Endodermal cell (in vitro differentiated cells): ENCODE results near the gene ANKRD6. TPM values are rescaled to one million over a fixed set of nuclear protein-coding genes. Genes with fewer than 3 reads are reported as not detected.

Source experiments
- DNase-seq: peaks from one replicate; pipeline ENCODE4 v3.0.0-alpha.2; 2017
- H3K27ac ChIP-seq: 2 replicates; pipeline ENCODE4 v1.5.1; 2013; ENCODE audit warnings: mild to moderate bottlenecking, low read depth, low read length, moderate library complexity
- H3K27me3 ChIP-seq: 2 replicates; pipeline ENCODE4 v1.6.1; 2013; ENCODE audit warnings: mild to moderate bottlenecking, low read length, moderate library complexity; ENCODE audit not compliant: insufficient read depth, control insufficient read depth, poor library complexity, severe bottlenecking
- H3K36me3 ChIP-seq: 2 replicates; pipeline ENCODE4 v1.7.0; 2013; ENCODE audit warnings: mild to moderate bottlenecking, low read length, moderate library complexity; ENCODE audit not compliant: control insufficient read depth, insufficient read depth
- H3K4me1 ChIP-seq: one replicate; pipeline ENCODE4 v1.7.0; 2013; ENCODE audit warnings: low read length; ENCODE audit not compliant: control insufficient read depth, insufficient read depth
- H3K4me3 ChIP-seq: 2 replicates; pipeline ENCODE4 v1.5.1; 2013; ENCODE audit warnings: mild to moderate bottlenecking, low read length, moderate library complexity
- H3K9ac ChIP-seq: 2 replicates; pipeline ENCODE4 v1.6.1; 2013; ENCODE audit warnings: mild to moderate bottlenecking, low read length, moderate library complexity; ENCODE audit not compliant: poor library complexity, severe bottlenecking; ENCODE audit errors: extremely low read depth
- H3K9me3 ChIP-seq: 2 replicates; pipeline ENCODE4 v1.6.1; 2013; ENCODE audit warnings: mild to moderate bottlenecking, low read length, moderate library complexity; ENCODE audit not compliant: control insufficient read depth
- H3K27ac Mint-ChIP-seq: 2 replicates; pipeline ENCODE4 v1.8.0; 2020; ENCODE audit warnings: mixed read lengths
- H3K27me3 Mint-ChIP-seq: 2 replicates; pipeline ENCODE4 v1.8.0; 2021; ENCODE audit warnings: mild to moderate bottlenecking, mixed read lengths; ENCODE audit not compliant: insufficient read depth
- H3K36me3 Mint-ChIP-seq: 2 replicates; pipeline ENCODE4 v1.8.0; 2020; ENCODE audit warnings: low read depth, mixed read lengths
- H3K4me1 Mint-ChIP-seq: 2 replicates; pipeline ENCODE4 v1.8.0; 2020; ENCODE audit warnings: mixed read lengths
- H3K4me3 Mint-ChIP-seq: 2 replicates; pipeline ENCODE4 v1.8.0; 2020; ENCODE audit warnings: mild to moderate bottlenecking, moderate library complexity, mixed read lengths
- H3K9me3 Mint-ChIP-seq: 2 replicates; pipeline ENCODE4 v1.8.0; 2020; ENCODE audit warnings: mild to moderate bottlenecking, mixed read lengths
- WGBS, 2 experiments: methylation state at CpG; one replicate each; pipeline versions ENCODE4 v1.1.5 to v1.1.7; 2013; ENCODE audit warnings: missing lambda C conversion rate in 2 of 2, mixed read lengths in 1 of 2; ENCODE audit not compliant: insufficient coverage in 1 of 2, insufficient read length in 1 of 2; 5-methylcytosine and 5-hydroxymethylcytosine counted together
- total RNA-seq, 2 donors: library from RNA; stranded (reverse); fragmentation: NEBNext Ultra II Directional in 1 of 2; extraction: Animal tissue kit (Norgen Biotek cat#: 25700) in 1 of 2; gene quantifications; 2 replicates in 1 of 2; 3 replicates in 1 of 2; pipeline ENCODE4 v1.2.1, GENCODE V29; 2021
- TF ChIP-seq, protein P1 (sequence below): fragments of 200-600 bp; sonication (generic); conservative IDR thresholded peaks from 2 replicates; pipeline ENCODE4 v1.5.0; 2021; ENCODE audit warnings: antibody characterized with exemption, mild to moderate bottlenecking

ANKRD6 gene
- total RNA-seq, 2 donors from 2014 or later: 88.7 to 110 TPM

DNA sequence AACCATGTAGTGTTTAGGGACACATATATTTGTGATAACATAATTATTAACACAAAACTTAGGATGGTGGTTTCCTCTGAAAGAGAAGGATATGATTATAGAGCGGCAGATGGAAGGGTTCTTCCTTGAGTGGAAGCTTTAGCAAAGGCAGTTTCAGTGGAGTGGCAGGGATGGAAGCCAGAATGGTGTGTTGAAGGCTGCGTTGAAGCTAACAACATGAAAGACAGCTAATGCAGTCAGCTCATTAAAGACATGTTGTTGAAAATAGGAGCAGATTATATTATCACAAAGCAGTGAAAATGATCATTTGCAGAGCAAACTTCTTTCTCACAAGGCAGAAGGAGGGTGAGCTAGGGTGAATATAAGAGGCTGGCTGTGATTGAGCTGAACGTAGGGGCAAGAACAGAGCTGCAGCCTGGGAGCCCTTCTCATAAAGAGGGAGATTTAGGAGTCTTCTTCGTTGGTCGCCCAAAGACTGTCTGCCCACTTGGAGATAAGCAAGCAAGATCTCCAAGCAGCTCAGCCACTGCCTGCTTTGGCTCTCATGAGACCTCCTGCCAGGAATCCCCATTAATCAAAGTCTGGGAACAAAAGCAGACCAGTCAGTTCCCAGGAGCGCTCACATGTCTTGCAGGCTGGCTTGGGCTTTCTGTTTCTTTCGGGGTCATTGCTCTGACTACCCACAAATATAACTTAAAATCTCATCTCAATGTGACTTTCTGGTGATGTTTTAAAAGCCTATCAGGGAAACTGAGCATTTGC, 2.6 kb upstream of the ANKRD6 start:
- H3K27ac ChIP-seq: peak overlapping the region; percentile 87
- peak; percentile 76 for DNase-seq
- H3K4me3 Mint-ChIP-seq: no peak overlapping the region
- TF ChIP-seq, protein P1, sequence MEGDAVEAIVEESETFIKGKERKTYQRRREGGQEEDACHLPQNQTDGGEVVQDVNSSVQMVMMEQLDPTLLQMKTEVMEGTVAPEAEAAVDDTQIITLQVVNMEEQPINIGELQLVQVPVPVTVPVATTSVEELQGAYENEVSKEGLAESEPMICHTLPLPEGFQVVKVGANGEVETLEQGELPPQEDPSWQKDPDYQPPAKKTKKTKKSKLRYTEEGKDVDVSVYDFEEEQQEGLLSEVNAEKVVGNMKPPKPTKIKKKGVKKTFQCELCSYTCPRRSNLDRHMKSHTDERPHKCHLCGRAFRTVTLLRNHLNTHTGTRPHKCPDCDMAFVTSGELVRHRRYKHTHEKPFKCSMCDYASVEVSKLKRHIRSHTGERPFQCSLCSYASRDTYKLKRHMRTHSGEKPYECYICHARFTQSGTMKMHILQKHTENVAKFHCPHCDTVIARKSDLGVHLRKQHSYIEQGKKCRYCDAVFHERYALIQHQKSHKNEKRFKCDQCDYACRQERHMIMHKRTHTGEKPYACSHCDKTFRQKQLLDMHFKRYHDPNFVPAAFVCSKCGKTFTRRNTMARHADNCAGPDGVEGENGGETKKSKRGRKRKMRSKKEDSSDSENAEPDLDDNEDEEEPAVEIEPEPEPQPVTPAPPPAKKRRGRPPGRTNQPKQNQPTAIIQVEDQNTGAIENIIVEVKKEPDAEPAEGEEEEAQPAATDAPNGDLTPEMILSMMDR: no peak
- peak overlapping the region; percentile 17 for H3K4me3 ChIP-seq
- H3K36me3 Mint-ChIP-seq: no peaks in the 10 kb centered on the region
- peaks cover 42% of the 10 kb centered on the region for H3K27me3 Mint-ChIP-seq
- H3K9me3 Mint-ChIP-seq: no peaks in the 10 kb centered on the region
- H3K9ac ChIP-seq: no peak overlapping the region
- 47 to 77% methylated on average over 6 to 7 of the region's 7 CpGs for WGBS, 2 experiments
- H3K4me1 Mint-ChIP-seq: peaks cover 24% of the 10 kb centered on the region
- H3K9me3 ChIP-seq: no peaks in the 10 kb centered on the region
- peaks cover 6% of the 10 kb centered on the region for H3K4me1 ChIP-seq
- H3K27me3 ChIP-seq: no peaks in the 10 kb centered on the region
- no peak overlapping the region for H3K27ac Mint-ChIP-seq
- no peaks in the 10 kb centered on the region for H3K36me3 ChIP-seq

DNA sequence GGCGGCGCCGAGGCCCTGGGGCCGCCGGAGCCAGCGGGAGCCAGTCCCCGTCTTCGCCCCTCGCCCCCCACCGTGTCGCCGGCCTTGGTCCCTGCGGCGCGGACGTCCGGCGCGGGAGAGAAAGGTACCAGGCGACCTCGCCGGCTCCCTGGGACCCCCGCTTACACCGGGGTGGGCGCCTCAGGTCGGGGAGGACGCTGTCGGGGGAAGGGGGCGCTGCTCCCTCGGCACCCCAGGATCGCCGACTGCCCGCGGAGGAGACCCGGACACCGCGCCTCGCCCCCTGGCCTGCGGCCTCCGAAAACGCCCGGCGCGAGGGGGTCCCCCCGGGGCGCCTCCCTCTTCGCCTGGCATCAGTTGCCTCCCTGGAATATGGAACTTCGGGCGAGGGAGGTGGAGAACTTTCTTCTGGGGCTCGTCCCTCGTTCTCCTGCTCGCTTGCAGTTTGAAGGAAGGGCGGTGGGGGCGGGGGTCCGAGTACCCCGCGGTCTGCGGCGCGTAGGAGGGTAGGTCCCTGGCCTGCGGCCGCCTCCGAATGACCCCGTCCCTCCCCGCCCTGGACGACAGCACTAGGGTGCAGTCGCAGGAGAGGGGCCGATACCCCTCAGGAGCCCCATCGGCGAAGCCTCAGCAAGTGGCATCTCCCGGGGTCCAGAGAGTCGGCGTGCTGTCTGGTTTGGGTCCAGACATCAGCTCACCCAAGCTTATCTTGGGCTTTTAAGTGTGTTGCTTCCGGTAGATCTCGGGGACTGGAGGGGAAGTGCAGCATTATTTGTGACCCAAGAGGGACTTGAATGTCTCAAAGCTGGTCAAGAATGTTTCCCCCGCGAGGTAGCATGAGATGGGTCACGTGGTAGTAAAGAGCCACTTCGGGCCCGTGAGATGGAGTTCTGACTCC, 549 bp downstream of the ANKRD6 start:
- Mint-ChIP-seq H3K4me3 (peak overlapping the region; percentile 83), H3K27ac (peak overlapping the region; percentile 85), H3K36me3 (peaks cover 6% of the 10 kb centered on the region), H3K27me3 (peaks cover 46% of the 10 kb centered on the region), H3K4me1 (peaks cover 42% of the 10 kb centered on the region), H3K9me3 (no peaks in the 10 kb centered on the region)
- Histone ChIP-seq H3K27me3 (no peaks in the 10 kb centered on the region), H3K9me3 (no peaks in the 10 kb centered on the region), H3K4me1 (peaks cover 4% of the 10 kb centered on the region), H3K9ac (peak overlapping the region; percentile 87), H3K27ac (no peak overlapping the region), H3K36me3 (peaks cover 14% of the 10 kb centered on the region), H3K4me3 (peak overlapping the region; percentile 88)
- peak; percentile 72 for DNase-seq
- 6 to 13% methylated on average over 27 to 80 of the region's 80 CpGs for WGBS, 2 experiments
- TF ChIP-seq, protein P1: no peak

DNA sequence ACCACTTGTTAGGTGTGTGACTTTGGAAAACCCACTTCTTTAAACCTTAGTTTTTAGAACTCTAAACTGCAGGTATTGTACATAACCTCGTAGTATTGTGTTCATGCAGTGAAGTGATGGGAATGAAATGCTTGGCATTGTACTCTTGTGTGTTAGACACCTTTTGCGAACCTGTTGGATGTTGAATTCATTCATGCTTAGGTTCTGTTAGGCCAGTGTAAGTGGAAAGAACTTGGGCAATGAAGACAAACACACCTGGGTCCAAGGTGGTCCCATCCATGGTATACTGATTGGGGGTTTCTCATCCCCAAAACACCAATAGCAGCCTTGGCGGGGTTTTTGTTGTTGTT, 1.2 kb downstream of the ANKRD6 start:
- Histone ChIP-seq H3K4me3 (peak overlapping the region; percentile 88), H3K27me3 (no peaks in the 10 kb centered on the region), H3K9me3 (no peaks in the 10 kb centered on the region), H3K27ac (no peak overlapping the region), H3K36me3 (peaks cover 20% of the 10 kb centered on the region), H3K9ac (peak overlapping the region; percentile 87), H3K4me1 (peaks cover 4% of the 10 kb centered on the region)
- peaks cover 8% of the 10 kb centered on the region for H3K36me3 Mint-ChIP-seq
- H3K27me3 Mint-ChIP-seq: peaks cover 44% of the 10 kb centered on the region
- H3K9me3 Mint-ChIP-seq: no peaks in the 10 kb centered on the region
- no peak for DNase-seq
- 60 to 82% methylated on average over 1 to 3 of the region's 3 CpGs for WGBS, 2 experiments
- H3K27ac Mint-ChIP-seq: peak overlapping the region; percentile 85
- peaks cover 42% of the 10 kb centered on the region for H3K4me1 Mint-ChIP-seq
- TF ChIP-seq, protein P1: no peak
- peak overlapping the region; percentile 83 for H3K4me3 Mint-ChIP-seq
